ENCODE data around the gene PCSK6.

GRCh38 chr15:101303408-101303807 lies 186.1 kb downstream of the PCSK6 start:
- no peak for TF ChIP-seq POLR2AphosphoS5 (IDR thresholded peaks at IDR 0.05)
- no peak for TF ChIP-seq POLR2A (IDR thresholded peaks at IDR 0.05)
- no peak for TF ChIP-seq CTCF (IDR thresholded peaks at IDR 0.05)
